ENCODE measurements around the gene CA10. TPM values are rescaled to one million over a fixed set of nuclear protein-coding genes. Genes with fewer than 3 reads are reported as not detected.

The CA10 gene
- total and polyA plus RNA-seq, 2 of the 4 experiments (the other 2 are of a cell fraction): not detected

DNA sequence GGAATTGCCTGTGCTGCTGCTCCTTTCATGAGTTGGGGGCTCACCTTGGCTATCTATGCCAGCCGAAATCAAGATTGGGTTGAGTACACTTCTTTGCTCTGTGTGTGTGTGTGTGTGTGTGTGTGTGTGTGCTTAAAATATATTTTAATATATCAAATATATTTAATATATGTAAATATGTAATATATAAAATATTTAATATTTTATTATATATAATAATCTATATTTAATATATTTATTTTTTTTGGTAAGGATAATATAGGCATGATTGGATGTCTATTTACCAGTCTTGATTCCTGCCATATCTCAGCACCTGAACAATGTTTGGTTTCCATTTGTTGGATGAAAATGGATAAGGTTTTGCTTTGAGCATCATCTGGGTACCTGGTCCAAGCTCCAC, 399.3 kb downstream of the CA10 start:
- no peaks in the 10 kb centered on the region for H3K36me3 ChIP-seq (ENCODE audit: control insufficient read depth, insufficient read depth, low read length)
- no peak overlapping the region for H2BK20ac ChIP-seq (ENCODE audit: low read depth, low read length)
- no peak overlapping the region for H2BK15ac ChIP-seq (ENCODE audit: low read depth, low read length)
- H2AK9ac ChIP-seq (replicated peaks; ENCODE audit: low read depth, low read length, poor library complexity): no peak overlapping the region
- no peak for TF ChIP-seq CEBPB (IDR thresholded peaks at IDR 0.05; ENCODE audit: low read depth, low read length)
- WGBS, 2 experiments (ENCODE audit: extremely low coverage in 2 of 2, insufficient read length in 1 of 2): no CpG with 5 or more reads among the region's 1 CpG
- H3K9ac ChIP-seq (ENCODE audit: low read depth, low read length): no peak overlapping the region
- no peaks in the 10 kb centered on the region for H3K79me1 ChIP-seq (ENCODE audit: low read depth in 1 of 2, low read length in 2 of 2)
- no peaks in the 10 kb centered on the region for H3K4me1 ChIP-seq (ENCODE audit: control insufficient read depth, insufficient read depth, low read length)
- in situ Hi-C loops (cut with MboI; ENCODE audit: low sequenced_read_pairs): no loop called here
- no peak overlapping the region for H3K4ac ChIP-seq (ENCODE audit: low read depth, low read length)
- H4K8ac ChIP-seq (ENCODE audit: low read depth in 2 of 2, low read length in 2 of 2): no peak overlapping the region
- no TSS peak for BruUV-seq (replicated peaks)
- H2BK5ac ChIP-seq (ENCODE audit: low read depth, low read length, poor library complexity, severe bottlenecking): no peak overlapping the region
- H3K18ac ChIP-seq (ENCODE audit: low read depth, low read length): no peak overlapping the region
- H3K4me3 ChIP-seq (ENCODE audit: insufficient read depth, low read depth, low read length): no peak overlapping the region
- H2AK5ac ChIP-seq (ENCODE audit: low read depth, low read length): no peak overlapping the region
- H4K91ac ChIP-seq (ENCODE audit: insufficient read depth, low read depth, low read length): no peak overlapping the region
- dilution Hi-C loops (cut with HindIII; ENCODE audit: low sequenced_read_pairs, unreplicated experiment): no loop called here
- ATAC-seq (ENCODE audit: low read depth) (no peak), DNase-seq (no peak)
- H2BK120ac ChIP-seq (ENCODE audit: low read depth, low read length): no peak overlapping the region
- no peak overlapping the region for H3K56ac ChIP-seq (ENCODE audit: extremely low read depth, insufficient read depth, low read length)
- H2AFZ ChIP-seq (replicated peaks; ENCODE audit: low read length, poor library complexity): no peak overlapping the region
- H4K5ac ChIP-seq (ENCODE audit: low read depth, low read length): no peak overlapping the region
- no peak overlapping the region for H3K27ac ChIP-seq (ENCODE audit: insufficient read depth, low read length)
- ChIA-PET CTCF (no interaction called here), POLR2A (ENCODE audit: unreplicated experiment) (no interaction called here)
- no peaks in the 10 kb centered on the region for H4K20me1 ChIP-seq (ENCODE audit: insufficient read depth, low read length)
- intact Hi-C loops (cut with micrococcal nuclease): no loop called here
- H3K9me1 ChIP-seq (ENCODE audit: insufficient read depth, low read length): no peaks in the 10 kb centered on the region
- no peak overlapping the region for H3K14ac ChIP-seq (replicated peaks; ENCODE audit: low read depth, low read length)
- H3K23ac ChIP-seq (ENCODE audit: low read depth, low read length): no peak overlapping the region
- no peak overlapping the region for H3K4me2 ChIP-seq (ENCODE audit: low read depth, low read length)
- H3K9me3 ChIP-seq (ENCODE audit: control insufficient read depth, insufficient read depth, low read length): peaks cover 3% of the 10 kb centered on the region; the same call in 1 of the 2 replicates
- no peaks in the 10 kb centered on the region for H3K27me3 ChIP-seq (ENCODE audit: control insufficient read depth, insufficient read depth, low read length)
